DMS 273 (cell line): ENCODE results near the gene TCL1A.

Source experiments
- DNase-seq: peaks from one replicate; lab custom pipeline; 2025; ENCODE audit not compliant: unreplicated experiment; lab: John Stamatoyannopoulos, UW

The TCL1A gene

GRCh38 chr14:95679148-95679815 lies 34.6 kb downstream of the TCL1A start:
- DNase-seq: no peak

- DNase-seq: no peak
Measured at GRCh38 chr14:95677179-95677835, 36.6 kb downstream of the TCL1A start.

- no peak for DNase-seq
Measured at GRCh38 chr14:95675486-95675885, 38.4 kb downstream of the TCL1A start.

GRCh38 chr14:95674613-95675012 lies 39.3 kb downstream of the TCL1A start:
- DNase-seq: no peak

GRCh38 chr14:95668235-95668772 lies 45.6 kb downstream of the TCL1A start:
- no peak for DNase-seq

GRCh38 chr14:95667249-95667693 lies 46.7 kb downstream of the TCL1A start:
- DNase-seq: peak; percentile 34

GRCh38 chr14:95666450-95666849 lies 47.5 kb downstream of the TCL1A start:
- DNase-seq: no peak

GRCh38 chr14:95665530-95665929 lies 48.4 kb downstream of the TCL1A start:
- DNase-seq: peak; percentile 60

GRCh38 chr14:95664546-95664945 lies 49.4 kb downstream of the TCL1A start:
- DNase-seq: no peak

- DNase-seq: peak; percentile 11
Measured at GRCh38 chr14:95664066-95664465, 49.9 kb downstream of the TCL1A start.

GRCh38 chr14:95663226-95663797 lies 50.6 kb downstream of the TCL1A start:
- DNase-seq: no peak

- no peak for DNase-seq
Measured at GRCh38 chr14:95662376-95663186, 51.3 kb downstream of the TCL1A start.

- peak; percentile 83 for DNase-seq
Measured at GRCh38 chr14:95660651-95661515, 53.0 kb downstream of the TCL1A start.

GRCh38 chr14:95659990-95660385 lies 53.9 kb downstream of the TCL1A start:
- DNase-seq: no peak
